Endothelial cell of umbilical vein (primary cell): ENCODE results near the gene ZNF528.

Experiments used
- CTCF ChIP-seq, 2 donors: IDR thresholded peaks; 1 replicate in 1 of 2; 2 replicates in 1 of 2; pipeline ENCODE4 v1.5.1; 2011; ENCODE audit warnings: low read length in 2 of 2, mild to moderate bottlenecking in 2 of 2, moderate library complexity in 2 of 2, control low read depth in 1 of 2, inconsistent platforms in 1 of 2, low read depth in 1 of 2; ENCODE audit not compliant: insufficient read depth in 1 of 2; ENCODE audit errors: extremely low read depth in 1 of 2
- EZH2 ChIP-seq: IDR thresholded peaks from 2 replicates; pipeline ENCODE4 v1.6.1; 2012; ENCODE audit warnings: borderline replicate concordance, low read depth, mild to moderate bottlenecking, moderate library complexity, low read length, inconsistent platforms; ENCODE audit not compliant: severe bottlenecking
- MYC ChIP-seq: IDR thresholded peaks from one replicate; pipeline ENCODE4 v1.6.1; 2011; ENCODE audit warnings: mild to moderate bottlenecking, low read depth, low read length
- POLR2A ChIP-seq: IDR thresholded peaks from 2 replicates; pipeline ENCODE4 v1.6.1; 2012; ENCODE audit warnings: low read depth, mild to moderate bottlenecking, control low read depth, low read length
- TF ChIP-seq, protein P1 (sequence below): IDR thresholded peaks from 2 replicates; pipeline ENCODE4 v1.6.1; 2011; ENCODE audit not compliant: insufficient read depth, insufficient read length

- TF ChIP-seq, protein P1, sequence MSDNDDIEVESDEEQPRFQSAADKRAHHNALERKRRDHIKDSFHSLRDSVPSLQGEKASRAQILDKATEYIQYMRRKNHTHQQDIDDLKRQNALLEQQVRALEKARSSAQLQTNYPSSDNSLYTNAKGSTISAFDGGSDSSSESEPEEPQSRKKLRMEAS: no peak
- no peak for TF ChIP-seq EZH2
- TF ChIP-seq CTCF (IDR thresholded peaks at IDR 0.05; ENCODE audit: extremely low read depth in 1 of 2, insufficient read depth in 1 of 2, low read depth in 1 of 2, low read length in 2 of 2): no peak
- TF ChIP-seq POLR2A: no peak
- no peak for TF ChIP-seq MYC
Measured at GRCh38 chr19:52442179-52442578, 44.5 kb downstream of the ZNF528 start.
